HG03095 (cell line): Measurements from ENCODE around the gene TM9SF4.
"Not testable (repeated sequence)": the region's sequence is repeated elsewhere in the genome, so short reads cannot be mapped to it uniquely, and the experiment has no call there.

ENCODE experiments used
- ATAC-seq: cut with Tn5 transposase; IDR thresholded peaks from one replicate; pipeline ENCODE4 v1.9.1; 2021; ENCODE audit warnings: moderate library complexity; ENCODE audit not compliant: unreplicated experiment

TM9SF4 gene

DNA sequence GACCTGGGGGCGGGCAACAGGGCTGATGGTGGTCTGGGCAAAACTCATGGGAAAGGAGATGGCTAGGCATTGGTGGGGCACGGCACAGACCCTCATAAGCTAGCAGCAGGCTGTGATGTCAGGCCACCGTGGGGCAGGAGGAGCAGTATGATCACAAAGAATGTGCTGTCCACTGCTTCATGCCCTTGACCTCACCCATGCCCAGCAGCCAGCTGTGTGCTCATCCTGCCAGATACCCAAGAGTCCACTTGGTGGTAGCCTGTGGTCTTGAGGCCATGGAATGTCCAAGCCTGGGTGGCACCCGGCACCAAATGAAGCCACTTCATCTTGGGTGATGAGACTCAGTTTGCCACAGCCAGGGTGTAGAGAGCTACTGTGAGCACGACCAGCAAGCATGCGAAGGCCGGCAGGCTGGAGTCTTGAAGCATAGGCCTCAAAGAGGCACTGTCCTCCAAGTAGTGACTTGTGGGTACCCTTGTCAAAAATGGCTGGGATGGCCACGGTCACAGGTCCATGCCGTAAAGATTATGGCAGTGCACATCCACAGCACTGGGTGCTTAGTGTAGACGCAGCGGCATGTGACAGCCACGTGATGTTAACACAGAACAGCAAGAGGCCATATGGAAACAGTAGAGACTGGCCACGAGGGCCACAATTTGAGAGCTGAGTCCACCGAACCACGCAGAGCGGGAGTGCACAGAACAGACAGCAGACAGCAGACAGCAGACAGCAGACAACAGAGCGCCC, 79.0 kb downstream of the TM9SF4 start:
- no peak for ATAC-seq

DNA sequence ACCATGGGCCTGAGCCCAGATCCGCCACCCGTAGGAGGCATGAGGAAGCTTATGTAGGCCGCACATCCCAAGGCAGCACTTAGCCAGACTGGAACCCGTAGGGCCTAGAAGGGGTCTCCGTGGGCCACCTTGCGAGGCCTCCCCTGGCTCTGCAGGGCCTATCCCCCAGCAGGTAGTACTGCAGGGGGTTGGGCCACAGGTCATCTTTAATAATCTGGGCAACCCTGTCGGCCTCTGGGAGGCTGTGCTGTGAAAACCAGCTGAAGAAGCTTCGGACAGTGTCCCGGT, 79.6 kb downstream of the TM9SF4 start:
- ATAC-seq: no peak

DNA sequence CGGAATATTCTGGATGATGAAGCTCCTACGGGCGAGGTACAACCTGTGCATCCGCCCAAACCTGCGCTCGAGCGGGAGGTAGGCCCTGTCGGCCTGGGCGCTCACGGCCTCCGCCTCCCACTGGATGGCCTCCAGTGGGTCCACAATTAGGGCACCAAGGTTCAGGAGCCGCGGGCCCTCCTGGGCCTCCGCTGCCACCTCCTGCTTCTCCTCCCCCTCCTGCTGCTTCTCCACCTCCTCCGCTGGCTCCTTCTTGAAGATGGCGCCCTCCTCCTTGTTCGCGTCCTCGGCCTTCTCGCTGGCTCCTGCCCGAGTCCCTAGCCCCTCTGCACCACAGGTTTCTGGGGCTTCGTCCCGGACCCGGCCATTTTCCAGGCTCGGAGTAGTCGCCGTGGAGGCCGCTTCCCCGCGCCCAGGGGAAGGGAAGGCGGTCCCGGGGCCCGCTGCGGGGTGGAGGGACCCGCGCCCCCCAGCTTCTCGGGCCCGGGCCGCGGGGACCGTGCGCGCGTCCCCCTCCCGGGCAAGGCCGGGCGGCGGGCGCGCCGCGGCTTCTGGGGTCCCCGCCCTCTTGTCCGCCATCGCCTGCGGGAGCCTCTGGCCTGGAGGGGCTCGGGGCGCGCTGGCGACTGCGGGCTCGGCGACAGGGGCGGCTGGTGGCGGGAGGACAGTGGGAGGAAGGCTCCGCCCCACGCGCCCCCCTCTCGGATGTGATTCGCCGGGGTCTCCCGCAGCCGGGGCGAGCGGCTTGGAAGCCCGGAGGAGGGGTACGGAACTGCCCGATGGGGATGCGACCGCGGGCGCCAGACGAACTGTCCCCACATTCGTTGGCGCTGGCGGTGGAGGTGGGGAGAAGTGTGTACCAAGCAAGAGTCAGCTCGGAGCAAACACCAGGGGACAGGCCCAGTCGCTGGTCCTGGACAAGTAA, 80.4 kb downstream of the TM9SF4 start:
- ATAC-seq: no peak

DNA sequence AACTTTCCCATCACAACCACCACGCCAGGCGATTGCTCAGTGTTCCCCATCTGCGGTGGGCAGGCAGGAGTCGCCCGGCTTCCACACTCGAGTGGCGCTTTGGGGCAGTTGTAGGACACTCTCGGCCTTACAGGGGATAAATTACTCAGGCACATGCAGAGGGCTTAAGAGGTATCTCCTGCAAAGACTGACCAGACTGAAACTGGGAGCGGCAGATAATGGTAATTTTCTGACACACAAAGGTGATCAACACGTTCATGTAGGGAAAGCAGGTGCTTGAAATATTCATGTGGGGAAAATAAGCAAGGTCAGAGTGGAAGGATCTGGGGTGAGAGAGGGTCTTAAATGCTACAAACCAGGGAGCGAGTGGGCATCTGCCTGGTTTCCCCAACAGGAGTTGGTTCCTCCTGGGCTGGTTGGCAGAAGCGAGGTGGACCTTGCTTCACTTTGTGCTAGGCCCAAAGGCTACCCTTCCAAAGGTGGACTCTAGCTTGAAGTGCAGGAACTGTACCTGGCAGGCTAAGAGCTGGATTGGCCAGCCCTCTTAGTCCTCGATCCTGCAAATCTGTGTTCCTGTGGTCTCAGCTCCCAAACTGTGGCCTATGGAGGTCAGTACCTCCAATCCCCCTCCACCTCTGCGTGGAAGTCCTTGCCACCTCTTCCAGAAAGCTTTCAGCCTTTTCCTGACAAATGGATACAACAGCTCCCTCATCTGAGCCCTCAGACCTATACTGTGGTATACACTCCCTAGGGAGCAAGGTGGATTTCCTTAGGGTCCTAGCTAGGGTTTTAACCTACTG, 81.3 kb downstream of the TM9SF4 start:
- no peak for ATAC-seq

DNA sequence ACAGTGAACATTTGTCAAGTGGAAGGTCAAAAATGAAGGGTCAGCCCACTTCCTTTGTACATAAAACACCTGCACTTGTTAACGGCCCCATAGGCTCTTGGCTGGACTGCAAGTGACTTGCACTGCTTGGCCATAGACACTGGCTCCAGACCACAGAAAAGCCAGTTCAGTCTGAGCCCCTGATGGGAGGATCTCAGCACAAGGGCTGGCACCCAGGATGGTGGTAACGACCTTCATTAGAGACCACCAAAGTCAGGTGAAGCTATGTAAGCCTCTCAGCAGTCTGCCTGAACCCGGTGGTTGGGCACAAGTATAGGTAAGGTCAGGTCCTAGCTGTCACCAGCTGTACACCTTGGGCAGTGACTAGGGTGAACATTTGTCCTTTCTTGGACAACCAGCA, 81.9 kb downstream of the TM9SF4 start:
- ATAC-seq: no peak

DNA sequence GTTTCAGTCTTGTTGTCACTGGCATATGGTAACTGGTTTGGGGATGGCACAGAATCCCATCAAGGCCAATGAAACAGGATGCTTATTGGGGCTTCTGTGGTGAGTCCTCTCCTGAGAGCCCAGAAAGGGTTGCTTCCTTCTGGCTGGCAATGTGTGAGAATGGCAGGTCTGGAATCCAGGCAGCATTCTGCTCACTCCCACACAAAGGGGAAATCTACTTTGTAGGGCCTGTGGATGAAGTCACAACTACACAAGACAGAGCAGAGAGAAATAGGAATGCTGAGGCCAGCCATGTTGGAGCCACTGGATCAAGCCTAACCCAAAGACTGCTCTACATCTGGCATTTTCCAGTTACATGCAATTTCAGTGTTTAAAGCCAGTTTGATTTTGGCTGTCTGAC, 82.4 kb downstream of the TM9SF4 start:
- no peak for ATAC-seq

DNA sequence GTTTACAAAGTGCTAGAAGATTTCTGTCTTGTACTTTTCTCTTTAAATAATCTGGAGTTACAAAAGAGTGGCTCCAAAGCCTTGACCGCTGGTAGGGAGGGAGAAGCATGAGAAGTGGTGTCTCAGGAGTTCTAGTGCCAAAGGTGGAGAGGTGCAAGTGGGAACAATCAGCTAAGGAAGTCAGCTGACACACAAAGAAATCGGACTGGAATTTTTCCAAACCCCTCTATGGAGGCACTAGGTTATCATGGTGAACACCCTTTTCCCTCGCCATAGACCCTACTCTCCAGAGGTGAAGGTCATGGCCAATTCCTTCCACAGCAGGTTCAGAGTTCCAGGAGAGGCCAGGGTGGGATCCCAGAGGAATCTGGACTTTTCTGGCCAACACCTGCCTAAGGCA, 83.2 kb downstream of the TM9SF4 start:
- no peak for ATAC-seq

DNA sequence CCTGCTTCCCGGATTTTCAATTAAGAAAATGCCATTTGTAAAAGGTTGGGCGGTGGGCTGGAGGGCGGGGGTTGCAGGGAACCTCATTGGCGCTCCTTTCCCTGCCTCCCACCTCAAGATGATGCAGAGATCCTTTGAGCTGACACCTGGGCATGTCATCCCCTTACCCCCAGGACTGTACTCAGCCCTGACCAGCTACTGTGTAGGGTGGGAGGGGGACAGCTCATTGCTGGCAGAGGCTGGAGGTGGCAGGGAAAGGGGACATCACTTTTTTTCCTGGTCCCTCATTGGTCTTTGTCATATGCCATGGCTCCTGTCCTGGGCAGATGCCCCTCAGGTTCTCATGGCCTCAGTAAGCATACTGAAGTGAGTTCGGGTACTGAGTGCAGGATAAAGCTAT, 83.8 kb downstream of the TM9SF4 start:
- ATAC-seq: not testable (repeated sequence)

DNA sequence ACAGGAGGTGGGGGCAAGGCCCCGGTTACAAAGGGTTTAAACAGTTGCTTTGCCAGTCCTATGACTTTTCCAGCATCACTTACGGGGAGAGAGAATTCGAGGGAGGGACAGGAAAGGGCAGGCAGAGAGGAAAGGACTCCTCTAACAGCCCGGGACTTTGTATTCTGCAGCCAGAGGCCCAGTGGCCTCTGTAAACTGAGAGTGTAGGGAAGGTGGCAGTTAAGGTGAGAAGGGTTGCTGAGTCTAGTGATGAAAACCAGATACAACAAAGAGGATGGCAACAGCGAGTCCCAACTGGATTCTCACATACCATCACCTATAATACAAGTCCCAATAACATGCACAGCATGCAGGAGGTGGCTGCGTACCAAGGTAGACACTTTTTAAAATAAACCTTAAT, 84.5 kb downstream of the TM9SF4 start:
- ATAC-seq: no peak

DNA sequence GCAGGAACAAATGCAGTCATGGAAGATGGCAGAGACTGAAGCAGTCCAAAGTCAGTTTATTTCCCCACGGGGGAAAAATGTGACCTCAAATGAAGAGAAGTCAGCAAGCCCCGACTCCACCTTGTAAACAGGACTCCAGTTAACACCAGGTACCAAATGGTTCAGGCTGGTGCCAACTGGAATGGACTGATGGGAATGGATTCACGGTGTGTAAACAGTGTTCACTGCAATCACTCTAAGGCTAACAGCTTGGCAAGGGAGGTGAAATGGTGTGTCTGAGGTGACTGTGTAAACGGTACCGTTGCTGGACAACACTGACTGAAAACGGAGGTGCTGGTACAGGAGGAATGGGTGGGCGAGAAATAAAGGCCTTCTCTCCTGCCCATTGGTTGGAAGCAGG, 86.1 kb downstream of the TM9SF4 start:
- no peak for ATAC-seq

DNA sequence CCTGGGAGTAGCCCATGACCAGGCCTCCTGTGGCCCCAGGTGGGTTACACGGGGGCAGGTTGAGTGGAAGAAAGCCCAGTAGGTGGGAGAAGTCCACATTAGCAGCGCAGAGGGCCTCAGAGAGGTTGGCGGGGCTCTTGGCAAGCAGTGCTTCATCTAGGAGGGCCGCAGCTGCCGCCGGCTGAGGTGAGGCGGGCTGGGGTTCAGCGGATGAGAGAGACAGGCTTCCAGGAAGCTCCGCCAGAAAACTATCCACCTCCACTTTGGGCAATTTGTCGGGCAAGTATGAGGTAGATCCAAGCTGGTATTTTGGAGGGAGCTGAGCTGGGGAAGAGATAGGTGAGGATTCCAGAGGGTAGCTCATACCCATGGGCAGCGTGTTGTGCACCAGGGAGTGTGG, 87.1 kb downstream of the TM9SF4 start:
- not testable (repeated sequence) for ATAC-seq

DNA sequence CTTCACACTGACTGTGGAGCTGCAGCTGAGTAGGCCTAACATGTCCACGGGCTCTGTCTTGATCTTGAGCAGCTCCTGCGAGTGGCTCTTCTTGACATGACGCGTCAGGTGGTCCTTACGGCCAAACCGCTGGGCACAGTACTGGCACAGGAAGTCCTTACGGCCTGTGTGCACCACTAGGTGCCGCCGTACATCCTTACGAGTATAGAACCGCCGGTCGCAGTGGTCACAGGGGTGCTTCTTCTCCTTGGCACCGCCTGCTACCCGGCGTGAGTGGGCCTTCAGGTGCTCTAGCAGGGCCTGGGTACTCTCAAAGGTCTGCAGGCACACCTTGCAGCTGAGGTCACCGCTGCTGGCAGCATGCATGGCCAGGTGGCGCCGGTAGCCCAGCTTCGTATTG, 87.6 kb downstream of the TM9SF4 start:
- not testable (repeated sequence) for ATAC-seq

DNA sequence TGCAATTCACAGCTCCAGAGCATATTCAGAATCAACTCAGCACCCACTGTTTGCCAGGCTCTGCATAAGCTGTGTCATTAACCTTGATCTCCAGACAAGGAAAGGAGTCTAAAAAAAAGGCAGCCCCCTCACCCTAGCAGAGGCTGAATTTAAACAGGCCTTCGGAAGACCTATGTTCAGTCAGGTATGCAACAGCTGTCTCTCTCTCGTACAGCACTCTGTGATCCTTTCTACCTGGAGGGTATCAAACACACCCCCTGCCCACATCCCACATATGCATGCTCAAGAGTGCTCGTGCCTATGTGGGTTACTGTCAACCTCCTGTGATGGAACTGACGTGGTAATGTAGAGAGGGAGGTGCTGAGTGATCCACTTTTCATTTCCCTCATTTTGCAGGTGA, 89.5 kb downstream of the TM9SF4 start:
- no peak for ATAC-seq

DNA sequence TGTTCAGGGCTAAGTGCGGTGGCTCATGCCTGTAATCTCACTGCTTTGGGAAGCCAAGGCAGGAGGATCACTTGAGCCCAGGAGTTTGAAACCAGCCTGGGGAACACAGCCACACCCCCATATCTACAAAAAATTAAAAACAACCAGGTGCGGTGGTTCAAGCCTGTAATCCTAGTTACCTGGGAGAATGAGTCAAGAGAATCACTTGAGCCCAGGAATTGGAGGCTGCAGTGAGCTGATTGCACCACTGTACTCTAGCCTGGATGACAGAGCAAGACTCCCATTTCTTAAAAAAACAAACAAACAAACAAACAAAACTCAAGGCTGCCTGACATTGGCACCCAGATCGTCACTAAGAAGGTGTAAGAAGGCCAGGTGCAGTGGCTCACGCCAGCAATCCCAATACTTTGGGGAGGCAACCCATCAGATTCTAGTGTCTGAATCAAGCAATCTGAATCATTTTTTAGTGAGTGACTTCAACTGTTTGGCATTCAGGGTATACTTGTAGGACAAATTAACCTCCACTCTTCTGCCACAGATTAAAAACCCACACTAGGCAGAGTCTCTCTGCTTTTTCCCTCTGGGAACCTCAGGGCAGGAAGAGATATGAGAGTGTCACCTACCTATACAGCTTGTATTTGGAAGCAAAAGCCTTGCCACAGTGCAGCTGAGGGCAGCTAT, 91.9 kb downstream of the TM9SF4 start:
- ATAC-seq: no peak

DNA sequence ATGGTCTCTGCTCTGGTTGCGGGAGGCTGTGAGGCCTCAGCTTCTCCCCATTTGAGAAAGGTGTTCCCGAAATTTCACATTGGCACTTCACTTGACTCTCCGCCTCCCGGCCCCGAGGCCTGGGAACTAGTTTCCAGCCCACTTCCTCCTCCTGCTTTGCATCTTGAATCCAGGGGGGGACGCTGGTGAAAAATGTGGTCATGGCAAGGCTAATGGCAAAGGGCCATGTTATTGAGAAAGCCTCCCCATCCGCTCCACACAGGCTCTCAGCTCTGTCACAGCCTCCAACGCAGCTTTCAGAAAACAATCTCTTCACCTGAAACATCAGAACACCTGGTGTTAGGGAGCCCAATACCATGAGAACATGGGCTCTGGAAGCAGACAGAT, 92.5 kb downstream of the TM9SF4 start:
- ATAC-seq: no peak

DNA sequence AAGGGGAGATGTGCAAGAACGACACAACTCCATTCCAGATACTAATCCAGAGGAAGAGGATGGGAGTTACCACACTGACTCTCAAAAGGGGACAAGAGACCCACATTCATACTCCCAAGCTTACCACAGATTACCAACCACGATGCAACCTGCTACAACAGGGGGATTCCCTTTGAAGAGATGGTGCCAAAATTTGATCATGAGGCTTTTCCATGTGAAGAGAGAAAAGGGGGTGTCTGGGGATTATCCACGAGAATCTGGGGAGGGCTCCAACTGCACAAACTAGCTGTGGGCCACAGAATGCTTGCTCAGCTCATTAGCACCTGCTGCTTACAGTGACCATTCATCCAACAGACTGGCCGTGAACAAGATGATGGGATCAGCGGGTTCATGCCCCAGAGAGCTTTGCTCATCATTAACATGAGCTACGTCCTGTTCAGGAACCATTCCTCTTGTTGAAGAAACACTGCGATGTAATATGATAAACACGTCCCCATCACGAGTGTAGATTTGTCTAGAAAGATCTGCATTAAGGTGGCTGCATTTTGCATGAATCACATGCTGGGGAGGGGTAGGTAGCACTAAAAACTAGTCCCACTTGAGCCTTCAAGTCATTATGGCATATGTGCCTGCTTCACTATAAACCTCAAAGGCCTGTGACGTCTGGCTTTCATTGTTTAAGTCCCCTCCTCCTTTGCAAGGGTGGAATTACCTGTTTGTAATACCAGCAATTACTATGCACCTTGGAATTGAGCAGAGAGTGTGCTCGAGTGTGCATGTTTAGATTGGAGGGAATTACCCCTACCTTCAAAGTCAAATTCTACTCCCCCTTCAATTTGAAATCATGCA, 94.1 kb downstream of the TM9SF4 start:
- no peak for ATAC-seq

DNA sequence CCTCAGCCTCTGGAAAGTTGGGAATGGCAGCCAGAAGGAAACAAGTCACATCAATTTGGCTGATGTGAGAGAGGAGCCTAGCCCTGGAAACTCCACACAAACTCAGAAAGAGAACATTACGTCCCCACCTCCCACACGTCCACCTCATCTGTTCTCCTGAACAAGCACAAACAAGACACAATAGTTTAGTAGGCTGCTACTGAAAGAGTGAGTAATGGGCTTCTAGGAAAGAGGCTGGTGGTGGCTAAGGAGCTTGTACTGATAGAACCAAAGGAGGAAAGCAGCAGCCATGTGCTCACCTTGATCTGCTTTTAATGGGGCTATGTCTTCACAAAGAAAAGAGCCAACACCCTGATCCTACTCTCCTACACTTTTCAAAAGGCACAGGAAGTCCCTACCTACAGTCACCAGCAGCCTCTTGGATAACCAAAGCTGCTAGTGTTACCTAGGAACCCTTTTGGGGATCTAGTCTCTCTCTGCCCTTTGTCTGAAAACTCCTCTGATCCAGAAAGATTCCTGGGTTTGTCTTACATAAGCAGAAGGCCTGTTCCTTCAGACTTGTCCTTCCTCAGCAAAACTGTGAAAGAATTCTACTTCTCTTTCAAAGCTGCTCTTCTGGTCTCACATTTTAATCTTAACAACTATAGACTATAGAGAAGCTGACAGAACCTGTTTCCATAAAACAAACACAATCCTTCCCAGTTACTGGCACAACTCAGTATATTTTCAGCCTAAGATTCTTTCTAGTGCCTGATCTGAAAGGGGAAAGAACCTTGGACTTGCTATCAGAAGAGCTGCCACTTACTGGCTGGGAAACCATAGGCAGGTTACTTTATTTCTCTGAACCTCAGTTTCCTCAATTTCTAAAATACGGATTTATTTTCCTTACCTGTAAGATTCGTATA, 94.9 kb downstream of the TM9SF4 start:
- no peak for ATAC-seq

DNA sequence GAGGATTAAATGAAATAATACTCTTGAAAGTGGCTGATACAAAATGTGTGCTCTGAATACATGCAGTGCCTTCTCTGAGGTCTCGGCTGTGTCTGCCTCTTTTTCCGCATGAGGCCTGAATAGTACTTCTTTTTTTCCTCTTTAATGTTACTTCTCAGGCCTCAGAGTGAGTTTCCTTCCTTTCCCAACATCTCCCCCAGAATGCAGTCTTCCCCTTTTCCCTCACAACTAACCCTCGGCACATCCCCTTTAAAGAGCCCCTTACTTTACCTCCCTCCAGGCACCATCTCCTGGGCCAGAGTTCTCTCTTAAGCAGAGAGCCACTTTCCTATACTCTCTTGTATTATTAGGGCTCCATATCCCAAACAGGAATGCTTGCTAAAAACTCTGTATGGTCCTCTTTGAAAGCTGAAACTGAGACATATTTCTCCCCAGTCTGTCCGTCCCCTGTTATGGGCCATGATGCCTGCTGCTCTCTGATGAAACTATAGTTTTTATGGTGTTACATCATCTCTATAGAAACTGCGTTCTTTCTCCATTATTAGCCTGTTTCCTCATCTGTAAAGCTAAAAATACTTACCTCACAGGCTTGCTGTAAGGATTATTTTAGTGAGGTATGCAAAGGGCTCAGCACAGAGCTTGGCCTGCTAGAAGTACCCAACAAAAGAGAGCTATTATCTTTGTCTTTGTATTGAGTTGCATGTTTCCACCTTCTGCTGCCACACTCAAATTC, 95.8 kb downstream of the TM9SF4 start:
- no peak for ATAC-seq
